Measurements from ENCODE around the gene SLC8A3.

DNA sequence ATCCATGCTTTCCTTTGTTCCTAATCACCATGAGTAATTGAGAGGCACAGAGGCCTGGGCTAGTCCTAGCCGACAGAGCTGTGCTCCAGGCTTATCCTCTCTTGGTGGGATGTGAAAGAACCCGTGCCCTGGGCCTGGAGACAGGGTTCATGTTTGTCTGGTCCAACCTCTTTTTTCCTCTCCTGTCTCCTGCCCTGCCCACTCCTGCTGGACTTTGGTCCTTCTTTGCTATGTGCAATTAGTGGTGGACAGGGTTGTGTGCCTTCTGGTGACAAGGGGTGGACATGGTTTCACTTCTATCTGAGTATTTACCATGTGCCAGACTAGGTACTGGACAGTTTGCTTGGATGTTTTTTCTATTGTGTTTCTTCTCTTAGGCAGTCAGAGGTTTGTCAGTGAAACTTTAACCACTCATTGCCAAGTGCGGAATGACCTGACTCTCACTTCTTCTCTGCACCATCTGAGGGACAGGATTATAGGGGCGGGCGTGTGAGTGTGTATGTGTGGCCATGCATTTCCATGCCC lies 183.4 kb downstream of the SLC8A3 start:
- TF ChIP-seq POLR2A (IDR thresholded peaks at IDR 0.05; ENCODE audit: low read depth, low read length) (no peak), POLR2AphosphoS5 (IDR thresholded peaks at IDR 0.05; ENCODE audit: low read depth, low read length) (no peak)

Measured in GM12892 (cell line).